ENCODE results near the gene MAPK14. TPM values are rescaled to one million over a fixed set of nuclear protein-coding genes. Genes with fewer than 3 reads are reported as not detected.

Gene MAPK14
- total and polyA plus RNA-seq, 2 of the 4 experiments (the other 2 are of a cell fraction): 28.4 to 74.4 TPM

GRCh38 chr6:36119209-36119608, 91.6 kb downstream of the MAPK14 start:
- dilution Hi-C loops (cut with HindIII; ENCODE audit: low sequenced_read_pairs, unreplicated experiment): no loop called here

More at GRCh38 chr6:36119209-36119608, 91.6 kb downstream of the MAPK14 start:
- H2AFZ ChIP-seq (replicated peaks; ENCODE audit: low read length, poor library complexity): no peak overlapping the region
- intact Hi-C loops (cut with micrococcal nuclease) (no loop called here), in situ Hi-C loops (cut with MboI; ENCODE audit: low sequenced_read_pairs) (no loop called here)
- H2BK20ac ChIP-seq (ENCODE audit: low read depth, low read length): no peak overlapping the region
- peaks cover 7% of the 10 kb centered on the region; the same call in 1 of the 2 replicates for H3K9me1 ChIP-seq (ENCODE audit: insufficient read depth, low read length)
- no peak overlapping the region for H2BK15ac ChIP-seq (ENCODE audit: low read depth, low read length)
- no peak overlapping the region for H2AK5ac ChIP-seq (ENCODE audit: low read depth, low read length)
- no peak overlapping the region for H2BK5ac ChIP-seq (ENCODE audit: low read depth, low read length, poor library complexity, severe bottlenecking)
- no peak overlapping the region for H3K4me3 ChIP-seq (ENCODE audit: insufficient read depth, low read depth, low read length)
- H3K23ac ChIP-seq (ENCODE audit: low read depth, low read length): no peak overlapping the region
- 80% methylated on average over 1 of the region's 4 CpGs; no CpG with 5 or more reads in 1 of the 2 experiments for WGBS, 2 experiments (ENCODE audit: extremely low coverage in 2 of 2, insufficient read length in 1 of 2)
- no peak overlapping the region for H4K91ac ChIP-seq (ENCODE audit: insufficient read depth, low read depth, low read length)
- H3K4me2 ChIP-seq (ENCODE audit: low read depth, low read length): no peak overlapping the region
- no peaks in the 10 kb centered on the region for H4K20me1 ChIP-seq (ENCODE audit: insufficient read depth, low read length)
- no peak overlapping the region for H3K9ac ChIP-seq (ENCODE audit: low read depth, low read length)
- POLR2A ChIA-PET (ENCODE audit: unreplicated experiment): no interaction called here
- no peak overlapping the region for H3K18ac ChIP-seq (ENCODE audit: low read depth, low read length)
- CTCF ChIA-PET: interaction anchor here (0.7 to 1.0 kb wide), 2 partner anchors 25 to 201 kb away, joined by 3 read pairs; no protein-coding TSS in a partner anchor
- DNase-seq (no peak), ATAC-seq (ENCODE audit: low read depth) (no peak)
- peaks cover 7% of the 10 kb centered on the region for H3K4me1 ChIP-seq (ENCODE audit: control insufficient read depth, insufficient read depth, low read length)
- H4K8ac ChIP-seq (ENCODE audit: low read depth in 2 of 2, low read length in 2 of 2): no peak overlapping the region
- H2AK9ac ChIP-seq (replicated peaks; ENCODE audit: low read depth, low read length, poor library complexity): no peak overlapping the region
- TF ChIP-seq USF2 (IDR thresholded peaks at IDR 0.05; ENCODE audit: low read depth, low read length) (no peak), RAD21 (IDR thresholded peaks at IDR 0.05; ENCODE audit: low read length) (no peak), MAZ (IDR thresholded peaks at IDR 0.05; ENCODE audit: borderline replicate concordance, low read depth, low read length) (no peak), CEBPB (IDR thresholded peaks at IDR 0.05; ENCODE audit: low read depth, low read length) (no peak), CHD1 (IDR thresholded peaks at IDR 0.05; ENCODE audit: low read depth, low read length) (no peak), MAFK (IDR thresholded peaks at IDR 0.05; ENCODE audit: low read depth, low read length) (no peak), SMC3 (IDR thresholded peaks at IDR 0.05; ENCODE audit: low read depth, low read length) (no peak), BHLHE40 (IDR thresholded peaks at IDR 0.05; ENCODE audit: low read depth, low read length) (no peak), RCOR1 (IDR thresholded peaks at IDR 0.05; ENCODE audit: insufficient replicate concordance, low read length) (no peak)
- TF ChIP-seq, protein P1, sequence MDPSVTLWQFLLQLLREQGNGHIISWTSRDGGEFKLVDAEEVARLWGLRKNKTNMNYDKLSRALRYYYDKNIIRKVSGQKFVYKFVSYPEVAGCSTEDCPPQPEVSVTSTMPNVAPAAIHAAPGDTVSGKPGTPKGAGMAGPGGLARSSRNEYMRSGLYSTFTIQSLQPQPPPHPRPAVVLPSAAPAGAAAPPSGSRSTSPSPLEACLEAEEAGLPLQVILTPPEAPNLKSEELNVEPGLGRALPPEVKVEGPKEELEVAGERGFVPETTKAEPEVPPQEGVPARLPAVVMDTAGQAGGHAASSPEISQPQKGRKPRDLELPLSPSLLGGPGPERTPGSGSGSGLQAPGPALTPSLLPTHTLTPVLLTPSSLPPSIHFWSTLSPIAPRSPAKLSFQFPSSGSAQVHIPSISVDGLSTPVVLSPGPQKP (IDR thresholded peaks at IDR 0.05; ENCODE audit: borderline replicate concordance, low read depth, low read length): no peak
- no peaks in the 10 kb centered on the region for H3K9me3 ChIP-seq (ENCODE audit: control insufficient read depth, insufficient read depth, low read length)
- H3K14ac ChIP-seq (replicated peaks; ENCODE audit: low read depth, low read length): no peak overlapping the region
- BruUV-seq (replicated peaks): no TSS peak
- no peak overlapping the region for H3K4ac ChIP-seq (ENCODE audit: low read depth, low read length)
- no peak overlapping the region for H4K5ac ChIP-seq (ENCODE audit: low read depth, low read length)
- H3K79me1 ChIP-seq (ENCODE audit: low read depth in 1 of 2, low read length in 2 of 2): no peaks in the 10 kb centered on the region; a peak in 1 of 4 replicates
- peaks cover 2% of the 10 kb centered on the region; the same call in 1 of the 2 replicates for H3K36me3 ChIP-seq (ENCODE audit: control insufficient read depth, insufficient read depth, low read length)
- H3K56ac ChIP-seq (ENCODE audit: extremely low read depth, insufficient read depth, low read length): no peak overlapping the region
- no peak overlapping the region for H2BK120ac ChIP-seq (ENCODE audit: low read depth, low read length)
- H3K27me3 ChIP-seq (ENCODE audit: control insufficient read depth, insufficient read depth, low read length): no peaks in the 10 kb centered on the region
- H3K27ac ChIP-seq (ENCODE audit: insufficient read depth, low read length): no peak overlapping the region
